ENCODE results near the gene LACTBL1.

The LACTBL1 gene

DNA sequence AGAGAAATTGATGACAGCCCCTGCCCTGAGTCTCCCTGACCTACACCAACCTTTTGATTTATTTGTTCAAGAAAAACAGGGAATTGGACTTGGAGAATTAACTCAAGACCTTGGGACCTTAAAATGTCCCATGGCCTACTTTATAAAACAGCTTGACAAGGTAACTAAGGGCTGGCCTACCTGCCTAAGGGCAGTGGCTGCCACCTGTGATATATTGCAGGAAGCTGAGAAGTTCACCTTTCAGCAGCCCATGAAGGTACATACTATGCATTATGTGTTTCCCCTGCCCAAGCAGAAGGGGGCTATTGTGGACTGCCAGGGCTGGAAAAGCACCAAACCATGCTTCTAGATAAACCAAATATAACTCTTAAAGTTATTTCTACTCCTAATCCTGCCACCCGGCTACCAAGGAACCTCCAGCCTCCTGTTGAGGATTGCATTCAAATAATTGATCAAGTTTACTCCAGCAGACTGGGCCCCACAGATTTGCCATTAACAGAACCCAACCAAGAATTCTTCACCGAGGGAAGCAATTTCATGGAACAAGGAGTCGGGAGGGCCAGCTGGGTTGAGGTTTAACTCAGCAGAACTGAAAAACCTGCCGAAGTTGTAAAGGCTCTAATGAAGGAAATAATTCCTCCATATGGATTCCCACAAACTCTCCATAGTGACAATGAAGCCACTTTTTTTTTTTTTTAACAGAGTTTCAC is 28.2 kb downstream of the LACTBL1 start:
- no peak for DNase-seq (ENCODE audit: low read depth)

DNA sequence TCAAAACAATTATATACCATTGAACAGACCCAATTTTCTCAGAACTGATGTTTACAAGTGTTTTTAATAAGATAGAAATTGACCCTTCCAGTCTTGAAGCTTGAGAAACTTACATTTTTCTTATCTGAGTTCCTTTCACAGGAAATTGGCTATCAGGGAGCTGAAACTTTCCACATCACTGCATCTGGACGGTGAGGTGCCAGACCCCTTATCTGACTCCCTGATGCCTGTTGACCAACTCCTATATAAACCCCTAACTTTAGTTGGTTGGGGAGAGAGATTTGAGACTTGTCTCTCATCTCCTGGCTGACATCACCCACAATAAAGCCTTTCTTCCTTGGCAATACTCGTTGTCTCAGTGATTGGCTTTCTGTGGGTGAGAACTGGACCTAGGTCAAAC is 31.4 kb downstream of the LACTBL1 start:
- DNase-seq (ENCODE audit: low read depth): no peak

DNA sequence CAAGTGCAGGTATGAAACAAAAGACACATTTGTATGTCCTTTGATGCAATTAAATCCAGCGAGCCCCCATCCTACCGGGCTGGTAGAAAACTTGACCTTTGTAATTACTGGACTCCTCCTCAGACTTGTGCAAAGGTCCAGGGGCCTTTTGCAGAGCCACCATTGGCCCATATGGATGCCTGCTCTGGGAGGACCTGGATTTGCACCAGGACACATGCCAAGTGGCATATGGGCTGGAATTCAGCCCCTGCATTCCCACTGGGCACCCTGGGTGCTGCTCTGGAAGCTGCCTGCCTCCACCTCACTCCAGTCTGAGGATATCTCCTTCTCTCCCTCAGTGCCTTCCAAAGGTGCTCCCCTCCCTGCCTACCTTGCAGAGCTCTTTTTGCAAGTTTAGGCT is 36.0 kb downstream of the LACTBL1 start:
- no peak for DNase-seq (ENCODE audit: low read depth)

DNA sequence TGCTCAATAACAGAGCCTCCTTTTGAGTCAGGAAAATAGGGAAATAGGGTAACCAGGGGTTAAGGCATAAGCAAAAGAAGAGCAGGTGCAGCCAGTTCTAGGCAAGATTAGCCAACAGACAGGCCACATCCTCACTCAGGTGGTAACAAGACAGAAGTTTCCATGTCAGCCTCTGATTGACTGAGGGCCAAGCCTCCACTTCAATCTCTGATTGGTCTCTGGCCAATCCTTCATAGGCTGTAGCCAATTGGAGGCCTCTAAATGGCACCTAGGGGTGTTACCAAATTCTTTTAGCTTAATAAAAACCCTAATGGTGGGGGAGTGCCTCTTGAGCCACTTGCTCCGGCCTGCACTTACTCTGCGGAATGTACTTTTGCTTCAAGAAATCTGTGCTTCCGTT is 37.2 kb downstream of the LACTBL1 start:
- DNase-seq (ENCODE audit: low read depth): no peak

DNA sequence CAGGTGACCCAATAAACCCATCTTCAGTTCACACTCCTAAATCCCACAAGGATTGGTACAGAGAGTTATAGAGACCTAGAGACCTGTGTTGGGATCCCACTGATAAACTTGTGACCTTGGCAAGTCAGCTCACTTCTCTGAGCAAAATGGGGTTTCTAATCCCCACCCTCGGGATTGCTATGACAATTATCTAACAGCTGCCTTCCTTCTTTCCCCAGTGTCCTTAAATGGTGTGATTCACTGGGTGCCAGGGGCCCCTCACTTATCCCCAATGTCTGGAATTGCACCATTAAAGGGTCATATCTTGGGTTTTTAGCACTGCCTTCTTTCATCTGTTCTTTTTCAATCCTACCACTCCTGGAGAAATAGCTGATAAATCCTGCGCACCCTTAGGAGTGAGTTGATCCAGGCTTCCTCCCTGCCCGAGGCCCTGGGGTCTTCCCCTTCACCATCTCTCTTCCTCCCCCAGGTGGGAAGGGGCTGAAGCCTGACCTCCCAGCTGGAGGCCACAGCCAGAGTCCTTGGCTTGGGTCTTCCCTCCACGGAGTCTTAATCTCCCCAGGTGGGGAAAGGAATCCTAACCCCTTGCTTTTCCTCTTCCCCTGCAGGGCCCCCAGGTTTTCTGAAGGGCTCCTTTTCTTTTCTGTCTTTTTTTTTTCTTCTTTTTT is 39.7 kb downstream of the LACTBL1 start:
- no peak for DNase-seq (ENCODE audit: low read depth)

DNA sequence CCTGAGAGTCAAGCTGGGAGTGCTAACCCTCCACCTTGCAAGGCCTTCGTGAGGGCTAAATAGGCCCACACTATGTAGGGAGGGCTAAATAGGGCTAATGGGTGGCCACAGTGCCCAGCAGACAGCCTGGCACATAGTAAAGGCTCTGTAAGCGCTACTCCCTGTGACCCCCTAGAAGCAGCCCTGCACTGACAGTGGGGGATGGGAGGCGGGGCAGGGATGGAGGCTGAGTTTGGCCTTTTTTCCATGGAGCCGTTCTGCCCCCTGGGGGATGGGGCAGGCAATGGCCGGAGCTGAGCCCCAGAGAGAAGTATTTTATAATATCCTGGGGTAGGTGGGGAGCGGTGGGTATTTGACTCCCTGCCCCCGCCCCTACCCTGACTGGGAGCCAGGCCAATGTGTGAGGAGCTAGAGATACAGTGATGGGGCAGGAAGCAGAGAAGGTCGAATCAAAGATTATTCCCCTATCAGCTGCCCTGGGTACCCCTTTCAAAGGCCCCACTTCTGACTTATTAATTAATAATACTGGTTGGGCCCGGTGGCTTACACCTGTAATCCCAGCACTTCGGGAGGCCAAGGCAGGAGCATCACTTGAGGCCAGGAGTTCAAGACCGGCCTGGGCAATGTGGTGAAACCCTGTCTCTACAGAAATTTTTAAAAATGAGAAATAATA is 42.3 kb downstream of the LACTBL1 start:
- DNase-seq (ENCODE audit: low read depth): no peak

DNA sequence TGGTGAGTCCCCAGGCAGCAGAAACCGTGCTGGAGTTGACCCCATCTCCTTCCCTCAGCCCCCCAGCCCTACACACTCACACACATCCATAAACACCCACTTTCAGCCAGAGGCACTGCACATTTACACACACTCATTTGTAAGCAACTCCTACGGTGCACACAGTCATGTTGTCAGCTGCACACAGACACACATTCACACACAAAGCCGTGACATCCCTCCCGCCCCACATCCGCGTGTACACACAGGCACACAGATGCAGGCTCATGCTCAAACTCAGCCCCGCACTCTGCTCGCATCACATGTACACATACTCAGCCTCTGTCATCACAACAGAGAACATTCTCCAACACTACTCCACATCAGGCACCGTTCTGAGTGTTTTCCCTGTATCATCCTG is 47.6 kb downstream of the LACTBL1 start:
- DNase-seq (ENCODE audit: low read depth): no peak

DNA sequence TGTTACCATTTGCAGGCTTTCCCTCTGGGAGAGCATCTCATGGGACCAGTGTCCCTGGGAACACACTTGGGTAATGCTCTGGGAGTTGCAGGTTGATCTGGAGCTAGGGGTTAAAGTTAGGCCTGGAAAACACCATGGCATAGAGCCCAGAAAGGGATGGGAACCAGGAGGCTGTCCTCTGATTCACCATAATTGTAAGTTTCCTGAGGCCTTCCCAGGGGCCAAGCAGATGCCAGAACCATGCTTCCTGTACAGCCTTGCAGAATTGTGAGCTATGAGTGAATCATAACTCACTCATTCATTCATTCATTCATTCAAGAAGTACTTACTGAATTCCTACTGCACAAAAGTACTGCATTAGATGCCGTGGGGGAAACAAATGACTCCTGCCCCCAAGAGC is 50.0 kb downstream of the LACTBL1 start:
- DNase-seq (ENCODE audit: low read depth): no peak

DNA sequence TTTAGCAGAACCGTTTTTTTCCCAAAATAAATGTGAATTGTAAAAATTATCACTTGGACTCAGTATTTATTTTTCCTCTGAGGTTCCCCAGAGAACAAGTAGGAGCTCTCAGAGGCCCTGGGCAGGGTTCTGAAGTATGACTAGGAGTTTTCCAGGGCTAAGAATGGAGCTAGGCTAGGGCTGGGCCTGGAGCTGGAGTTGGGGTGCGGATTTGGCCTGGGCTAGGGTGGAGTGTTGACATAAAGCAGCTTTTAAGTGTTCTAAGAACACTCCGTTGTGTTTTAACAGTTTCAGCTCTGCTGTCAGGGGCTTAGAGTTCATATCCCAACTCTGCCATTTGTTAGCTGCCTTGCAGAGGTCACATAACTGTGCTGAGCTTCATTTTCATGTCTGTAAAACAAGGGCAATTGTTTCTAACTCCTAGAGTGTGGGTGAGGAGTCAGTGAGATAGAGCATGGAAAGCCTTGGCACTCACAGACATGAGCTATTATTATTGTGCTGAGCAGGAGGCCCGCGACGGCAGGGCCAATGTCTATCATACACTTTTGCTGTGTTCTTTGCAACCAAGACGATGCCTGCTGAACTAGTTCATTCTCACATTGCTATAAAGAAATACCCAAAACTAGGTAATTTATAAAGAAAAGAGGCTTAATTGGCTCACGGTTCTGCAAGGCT is 51.1 kb downstream of the LACTBL1 start:
- no peak for DNase-seq (ENCODE audit: low read depth)

DNA sequence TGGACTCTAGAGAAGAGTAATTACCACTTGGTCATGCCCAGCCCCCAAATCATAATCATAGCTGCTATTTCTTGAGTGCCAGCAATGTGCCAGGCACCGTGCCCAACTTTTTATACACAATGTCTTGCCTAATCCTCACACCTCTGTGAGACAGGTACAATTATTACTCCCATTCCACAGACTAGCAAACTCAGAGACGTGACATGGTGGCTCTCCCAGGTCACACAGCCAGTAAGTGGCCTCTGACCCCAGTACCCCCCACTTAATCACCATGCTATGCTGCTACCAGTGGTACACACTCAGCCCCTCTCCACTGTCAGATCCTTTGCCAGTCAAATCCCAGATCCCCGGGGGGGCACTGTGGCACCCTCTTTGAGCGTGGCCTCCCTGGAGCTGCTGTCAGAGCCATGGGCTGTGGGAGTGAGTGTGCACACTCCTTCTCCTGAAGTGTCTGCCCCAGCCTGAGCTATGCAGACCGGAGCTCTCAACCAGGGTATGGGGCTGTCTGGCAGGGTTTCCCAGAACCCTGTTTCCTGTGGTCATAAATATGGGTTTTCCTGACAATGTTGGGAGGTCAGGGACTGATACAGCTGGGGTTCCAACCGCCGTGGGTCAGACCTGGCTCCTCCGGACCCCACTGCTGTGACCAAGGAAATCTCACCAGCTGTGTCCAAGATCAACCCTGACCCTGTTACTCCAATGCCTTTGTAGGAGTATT is 51.8 kb downstream of the LACTBL1 start:
- no peak for DNase-seq (ENCODE audit: low read depth)

DNA sequence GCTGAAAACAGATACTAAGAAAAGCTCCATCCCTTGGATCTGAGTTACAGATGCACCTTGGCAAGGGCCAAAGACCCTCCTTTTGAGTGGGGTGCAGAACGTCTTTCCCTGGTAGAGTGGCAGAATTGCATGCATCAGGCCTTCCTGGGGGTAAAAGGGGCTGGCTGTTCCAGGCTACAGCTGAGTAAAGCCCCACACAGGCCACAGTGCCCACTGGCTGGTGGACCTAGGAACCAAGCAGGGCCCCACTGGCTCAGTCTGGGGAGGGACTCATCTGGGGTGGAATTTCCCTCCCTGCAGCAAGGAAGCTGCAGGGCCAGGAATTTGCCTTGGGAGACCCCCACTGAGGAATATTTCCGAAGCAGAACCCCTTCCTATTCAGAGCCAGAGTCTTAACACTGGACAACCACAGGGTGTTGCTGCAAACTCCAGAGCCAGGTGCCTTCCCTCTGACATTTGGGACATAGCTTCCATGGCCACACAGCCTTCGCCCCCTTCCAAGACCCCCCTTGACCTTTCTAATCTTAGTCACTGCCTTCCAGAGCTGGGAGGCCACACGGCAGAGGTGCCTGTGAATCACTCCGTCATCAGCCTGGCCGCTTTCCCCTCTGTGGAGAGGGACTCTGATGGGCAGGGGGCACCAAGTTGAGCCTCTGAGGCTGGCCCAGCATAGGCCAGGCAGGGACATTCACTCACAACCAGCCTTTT is 52.5 kb downstream of the LACTBL1 start:
- DNase-seq (ENCODE audit: low read depth): no peak

DNA sequence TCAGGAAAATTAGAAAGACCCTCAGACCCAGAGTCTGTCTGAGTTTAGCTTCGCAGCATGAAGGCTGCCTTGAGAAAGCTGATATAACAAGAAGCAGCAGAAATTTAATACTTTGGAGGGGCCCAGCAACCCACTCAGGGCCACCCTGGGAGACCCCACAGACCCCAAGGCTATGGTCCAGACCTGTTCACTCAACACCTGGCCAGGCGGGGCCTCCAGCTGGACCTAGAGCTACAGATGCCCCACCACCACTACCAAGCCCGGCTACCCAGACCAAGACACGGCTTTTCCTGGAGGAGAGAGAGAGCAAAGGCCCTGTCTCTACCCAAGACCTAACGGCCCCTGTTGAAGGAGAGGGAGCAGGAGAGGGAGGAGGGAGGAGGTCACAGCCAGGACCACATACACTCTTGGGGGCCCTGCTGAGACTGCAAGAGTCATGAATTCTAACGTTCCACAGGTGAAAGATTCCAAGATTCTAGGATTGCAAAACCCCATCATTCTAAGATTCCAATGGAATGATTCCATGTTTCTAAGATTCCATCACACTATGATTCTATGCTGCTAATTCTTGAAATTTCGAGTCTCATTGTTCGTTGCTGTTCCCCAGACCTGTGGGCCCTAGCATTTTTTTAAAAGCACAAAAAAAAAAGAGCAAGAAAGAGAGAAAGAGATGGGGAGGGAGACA is 53.2 kb downstream of the LACTBL1 start:
- no peak for DNase-seq (ENCODE audit: low read depth)

DNA sequence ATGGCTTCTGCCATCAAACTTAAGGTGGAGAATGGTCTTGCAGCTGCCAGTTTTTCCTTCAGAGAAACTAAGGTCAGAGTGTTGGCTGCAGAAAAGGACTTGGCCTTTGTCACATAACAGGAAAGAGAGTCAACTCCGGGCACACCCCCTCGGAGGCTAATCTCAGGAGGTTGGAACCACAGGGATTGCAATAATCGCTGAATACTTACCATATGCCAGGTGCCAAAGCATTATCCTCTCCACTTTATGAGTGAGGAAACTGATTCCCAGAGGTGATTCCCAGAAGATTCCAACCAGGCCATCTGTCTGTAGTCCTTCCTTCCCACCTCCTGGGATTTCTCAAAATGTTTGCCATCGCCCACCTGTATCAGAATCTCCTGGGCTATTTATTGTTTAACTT is 54.0 kb downstream of the LACTBL1 start:
- no peak for DNase-seq (ENCODE audit: low read depth)

DNA sequence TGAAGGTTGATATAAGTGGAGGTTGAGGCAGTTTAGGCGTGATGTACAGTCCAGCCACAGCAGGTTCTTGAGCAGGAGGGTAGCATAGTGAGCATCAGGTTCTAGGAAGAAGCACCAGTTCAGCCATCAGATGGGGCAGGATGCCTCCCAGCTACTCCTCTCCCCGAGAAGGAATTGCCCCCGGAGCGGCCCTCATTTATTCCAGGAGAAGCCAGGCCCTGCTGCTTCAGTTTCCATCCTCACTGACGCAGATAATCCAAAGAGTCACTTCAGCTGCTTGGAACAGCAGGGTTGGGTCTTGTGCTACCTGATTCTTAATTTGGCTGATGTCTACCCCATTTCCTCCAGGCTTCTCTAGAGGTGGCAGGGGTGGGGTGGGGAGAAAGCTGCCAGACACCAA is 54.7 kb downstream of the LACTBL1 start:
- DNase-seq (ENCODE audit: low read depth): no peak

DNA sequence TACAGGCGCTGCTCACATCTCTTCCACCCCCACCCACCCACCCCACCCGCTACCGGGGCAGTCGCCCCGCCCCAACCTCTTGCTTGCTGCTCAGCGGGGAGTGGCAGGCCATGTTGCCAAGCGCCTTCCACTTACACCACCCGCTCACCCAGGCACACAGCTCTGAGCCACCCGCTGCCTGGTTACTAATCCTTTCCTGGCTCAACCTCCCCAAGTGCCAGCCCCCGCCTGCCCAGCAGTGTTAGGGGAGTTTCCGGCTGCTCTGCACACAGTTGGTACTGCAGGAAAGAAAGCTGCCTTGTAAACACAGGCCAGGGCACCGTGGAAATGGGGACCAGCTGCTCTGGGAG is 56.2 kb downstream of the LACTBL1 start:
- no peak for DNase-seq (ENCODE audit: low read depth)

DNA sequence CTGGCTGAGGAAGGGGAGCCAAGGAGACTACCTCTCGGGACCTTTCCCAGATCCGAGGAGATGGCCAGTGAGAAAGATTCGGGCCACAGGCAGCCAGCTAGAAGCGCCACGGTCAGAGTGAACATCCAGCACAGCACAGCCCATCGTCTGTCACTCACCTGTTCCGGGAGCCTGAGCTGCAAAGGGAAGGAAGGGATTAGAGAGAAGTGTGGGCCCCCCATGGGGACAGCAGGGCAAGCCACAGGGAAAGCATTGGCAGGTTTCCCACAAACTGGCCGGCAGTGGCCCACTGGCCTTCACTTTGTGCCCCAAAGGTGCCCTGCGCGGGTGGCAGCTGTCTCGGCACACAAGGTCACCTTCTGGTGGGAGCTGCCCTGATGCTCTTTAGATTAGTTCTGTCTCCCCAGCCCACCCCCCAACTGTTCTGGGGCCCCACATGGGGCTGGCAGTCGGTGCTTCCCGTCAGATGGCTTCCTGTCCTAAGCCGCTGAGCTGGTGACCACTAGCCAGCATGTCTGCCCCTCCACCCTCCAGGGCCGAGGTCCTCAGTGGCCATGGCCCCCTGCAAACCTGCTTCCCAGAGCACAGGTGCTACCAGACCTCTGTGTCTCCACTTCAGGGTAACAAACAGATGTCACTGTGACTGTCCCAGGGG is 56.7 kb downstream of the LACTBL1 start:
- DNase-seq (ENCODE audit: low read depth): no peak

DNA sequence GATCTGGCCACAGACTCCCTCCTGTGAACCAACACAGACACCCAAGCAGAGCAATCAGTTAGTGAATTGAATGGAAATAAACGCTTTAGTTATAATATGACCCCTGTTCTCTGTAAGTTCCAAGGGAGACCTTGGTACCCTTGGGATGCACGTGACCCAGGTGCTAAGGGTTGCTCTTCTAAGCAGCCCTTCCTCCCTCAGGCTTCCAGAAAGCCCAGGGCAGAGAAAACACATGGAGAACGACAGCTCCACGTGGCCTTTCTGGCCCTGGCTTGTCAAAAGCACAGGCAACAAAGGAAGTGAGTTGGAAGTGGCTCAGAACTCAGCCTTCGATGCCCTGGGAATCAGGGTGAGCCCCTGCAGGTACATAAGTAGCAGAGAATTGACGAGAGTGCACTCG is 57.4 kb downstream of the LACTBL1 start:
- no peak for DNase-seq (ENCODE audit: low read depth)

DNA sequence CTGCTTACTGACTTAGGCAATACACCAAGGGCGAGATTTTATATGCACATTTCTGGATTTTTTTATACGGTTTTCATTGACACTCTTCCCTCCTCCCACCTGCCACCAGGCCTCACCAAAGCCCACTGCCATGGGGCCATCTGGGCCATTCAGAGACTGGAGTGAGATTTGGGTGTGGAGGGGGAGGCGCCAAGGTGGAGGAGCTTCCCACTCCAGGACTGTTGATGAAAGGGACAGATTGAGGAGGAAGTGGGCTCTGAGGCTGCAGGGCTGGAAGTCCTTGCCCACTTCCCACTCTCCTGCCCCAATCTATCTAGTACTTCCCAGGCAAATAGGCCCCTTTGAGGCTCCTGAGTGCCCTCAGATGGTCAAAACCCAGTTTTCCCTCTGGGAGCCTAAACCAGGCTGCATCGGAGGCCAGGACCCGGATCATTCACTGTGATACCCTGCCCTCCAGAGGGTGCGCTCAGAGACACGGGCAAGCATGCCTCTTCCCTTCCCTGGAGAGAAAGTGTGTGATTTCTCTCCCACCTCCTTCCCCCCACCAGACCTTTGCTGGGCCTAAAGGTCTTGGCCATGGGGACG is 57.9 kb downstream of the LACTBL1 start:
- no peak for DNase-seq (ENCODE audit: low read depth)

DNA sequence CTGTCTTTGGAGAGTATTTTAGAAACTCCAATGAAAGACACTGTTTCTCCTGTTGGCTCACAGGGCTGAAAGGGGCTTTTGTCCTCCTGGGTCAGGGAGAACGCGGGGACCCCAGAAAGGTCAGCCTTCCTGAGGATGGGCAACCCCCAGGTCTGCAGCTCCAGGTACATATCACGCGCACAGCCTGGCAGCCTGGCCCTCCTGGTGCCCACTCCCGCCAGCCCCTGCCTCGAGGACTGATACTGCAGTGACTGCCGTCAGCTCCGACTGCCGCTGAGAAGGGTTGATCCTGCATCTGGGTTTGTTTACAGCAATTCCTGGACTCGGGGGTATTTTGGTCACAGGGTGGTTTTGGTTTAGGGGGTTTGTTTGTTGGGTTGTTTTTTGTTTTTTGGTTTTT is 58.5 kb downstream of the LACTBL1 start:
- no peak for DNase-seq (ENCODE audit: low read depth)
